WTC11 (cell line): ENCODE results near the gene TEAD1. TPM values are rescaled to one million over a fixed set of nuclear protein-coding genes. Genes with fewer than 3 reads are reported as not detected.

Experiments used
- ATAC-seq: fragments of 200-7000 bp; cut with Tn5 transposase; 2 replicates; pipeline ENCODE4 v1.10.0; 2021; ENCODE audit warnings: mild to moderate bottlenecking, moderate library complexity
- CTCF ChIA-PET: fragments of 300-600 bp; sonication (Branson Sonifier 250); formaldehyde crosslinking; loops from one replicate; lab custom pipeline; 2021; ENCODE audit warnings: antibody characterized with exemption; lab: Charles Lee
- POLR2A ChIA-PET: fragments of 350-600 bp; sonication (Branson Sonifier 250); formaldehyde crosslinking; loops from one replicate; lab custom pipeline; 2021; ENCODE audit warnings: antibody characterized with exemption; lab: Charles Lee
- DNase-seq: peaks from one replicate; pipeline ENCODE4 v3.0.0; 2021; ENCODE audit warnings: low spot score
- H3K27ac Mint-ChIP-seq: 2 replicates; pipeline ENCODE4 v1.8.0; 2021; ENCODE audit warnings: mixed read lengths
- H3K27me3 Mint-ChIP-seq: 2 replicates; pipeline ENCODE4 v1.8.0; 2021; ENCODE audit warnings: low read depth, mild to moderate bottlenecking, moderate library complexity, mixed read lengths
- H3K36me3 Mint-ChIP-seq: 2 replicates; pipeline ENCODE4 v1.8.0; 2021; ENCODE audit warnings: mixed read lengths
- H3K4me1 Mint-ChIP-seq: 2 replicates; pipeline ENCODE4 v1.8.0; 2022; ENCODE audit warnings: mixed read lengths
- H3K4me3 Mint-ChIP-seq: 2 replicates; pipeline ENCODE4 v1.8.0; 2021; ENCODE audit warnings: mild to moderate bottlenecking, moderate library complexity, mixed read lengths
- H3K9me3 Mint-ChIP-seq: 2 replicates; pipeline ENCODE4 v1.8.0; 2021; ENCODE audit warnings: mixed read lengths
- CREB1 ChIP-seq: sonication (generic); formaldehyde crosslinking; IDR thresholded peaks from 2 replicates; pipeline ENCODE4 v1.8.0; 2023; ENCODE audit warnings: mild to moderate bottlenecking, missing genetic modification reagents
- CREM ChIP-seq: sonication (generic); formaldehyde crosslinking; IDR thresholded peaks from 2 replicates; pipeline ENCODE4 v1.8.1; 2022; ENCODE audit warnings: mild to moderate bottlenecking, missing genetic modification reagents, moderate library complexity
- ESRRA ChIP-seq: sonication (generic); formaldehyde crosslinking; IDR thresholded peaks from 2 replicates; pipeline ENCODE4 v1.8.1; 2022; ENCODE audit warnings: mild to moderate bottlenecking, missing genetic modification reagents, borderline replicate concordance
- ETV6 ChIP-seq: sonication (generic); formaldehyde crosslinking; IDR thresholded peaks from 2 replicates; pipeline ENCODE4 v1.8.1; 2022; ENCODE audit warnings: mild to moderate bottlenecking, missing genetic modification reagents
- FOXP4 ChIP-seq: sonication (generic); formaldehyde crosslinking; IDR thresholded peaks from 2 replicates; pipeline ENCODE4 v1.8.0; 2022; ENCODE audit warnings: mild to moderate bottlenecking, missing genetic modification reagents
- GABPB1 ChIP-seq: sonication (generic); formaldehyde crosslinking; IDR thresholded peaks from 2 replicates; pipeline ENCODE4 v1.8.1; 2023; ENCODE audit warnings: mild to moderate bottlenecking, missing genetic modification reagents
- IRF2 ChIP-seq: sonication (generic); formaldehyde crosslinking; IDR thresholded peaks from 2 replicates; pipeline ENCODE4 v1.8.0; 2022; ENCODE audit warnings: low read depth, missing genetic modification reagents, borderline replicate concordance
- MXD4 ChIP-seq: fragments of 250-450 bp; sonication (Bioruptor Pico); IDR thresholded peaks from 2 replicates; pipeline ENCODE4 v1.8.0; 2021; ENCODE audit warnings: mild to moderate bottlenecking, moderate library complexity, borderline replicate concordance
- NR2C2 ChIP-seq: sonication (generic); formaldehyde crosslinking; IDR thresholded peaks from 2 replicates; pipeline ENCODE4 v1.8.0; 2022; ENCODE audit warnings: mild to moderate bottlenecking, missing genetic modification reagents
- PREB ChIP-seq: sonication (generic); formaldehyde crosslinking; IDR thresholded peaks from 2 replicates; pipeline ENCODE4 v1.8.1; 2022; ENCODE audit warnings: mild to moderate bottlenecking, missing genetic modification reagents, moderate library complexity, borderline replicate concordance
- PRRX2 ChIP-seq: fragments of 250-450 bp; sonication (Bioruptor Pico); IDR thresholded peaks from 2 replicates; pipeline ENCODE4 v1.8.0; 2021; ENCODE audit warnings: mild to moderate bottlenecking
- RORB ChIP-seq: fragments of 250-450 bp; sonication (Bioruptor Pico); IDR thresholded peaks from 2 replicates; pipeline ENCODE4 v1.9.0; 2021; ENCODE audit warnings: mild to moderate bottlenecking
- SOX15 ChIP-seq: fragments of 250-450 bp; sonication (Bioruptor Pico); IDR thresholded peaks from 2 replicates; pipeline ENCODE4 v1.9.0; 2021; ENCODE audit warnings: mild to moderate bottlenecking
- STAT6 ChIP-seq: sonication (generic); formaldehyde crosslinking; conservative IDR thresholded peaks from 2 replicates; pipeline ENCODE4 v1.8.1; 2023; ENCODE audit warnings: mild to moderate bottlenecking, low read depth, missing genetic modification reagents, moderate library complexity
- TCF7 ChIP-seq: sonication (generic); formaldehyde crosslinking; IDR thresholded peaks from 2 replicates; pipeline ENCODE4 v1.8.0; 2022; ENCODE audit warnings: mild to moderate bottlenecking, low read depth, missing genetic modification reagents, moderate library complexity
- TP53 ChIP-seq: sonication (generic); formaldehyde crosslinking; IDR thresholded peaks from 2 replicates; pipeline ENCODE4 v1.8.1; 2023; ENCODE audit warnings: mild to moderate bottlenecking, missing genetic modification reagents
- ZNF219 ChIP-seq: sonication (generic); formaldehyde crosslinking; IDR thresholded peaks from 2 replicates; pipeline ENCODE4 v1.8.0; 2023; ENCODE audit warnings: missing genetic modification reagents, mild to moderate bottlenecking, borderline replicate concordance
- ZNF232 ChIP-seq: sonication (generic); formaldehyde crosslinking; IDR thresholded peaks from 2 replicates; pipeline ENCODE4 v1.8.0; 2022; ENCODE audit warnings: mild to moderate bottlenecking, missing genetic modification reagents
- ZNF416 ChIP-seq: fragments of 250-450 bp; sonication (Bioruptor Pico); IDR thresholded peaks from 2 replicates; pipeline ENCODE4 v1.9.0; 2021; ENCODE audit warnings: mild to moderate bottlenecking, inconsistent platforms
- ZNF423 ChIP-seq: fragments of 250-450 bp; sonication (Bioruptor Pico); IDR thresholded peaks from 2 replicates; pipeline ENCODE4 v2.1.2; 2022; ENCODE audit warnings: mild to moderate bottlenecking, moderate library complexity
- ZNF425 ChIP-seq: fragments of 250-450 bp; sonication (Bioruptor Pico); conservative IDR thresholded peaks from 2 replicates; pipeline ENCODE4 v1.9.0; 2021; ENCODE audit warnings: mild to moderate bottlenecking
- ZNF512 ChIP-seq: sonication (generic); formaldehyde crosslinking; IDR thresholded peaks from 2 replicates; pipeline ENCODE4 v1.8.1; 2022; ENCODE audit warnings: missing genetic modification reagents, borderline replicate concordance
- total RNA-seq: library from RNA; stranded (reverse); gene quantifications from 3 replicates; pipeline ENCODE4 v1.2.3, GENCODE V29; 2021
- TF ChIP-seq, protein P1 (sequence below): sonication (generic); formaldehyde crosslinking; IDR thresholded peaks from 2 replicates; pipeline ENCODE4 v1.8.1; 2023; ENCODE audit warnings: mild to moderate bottlenecking, moderate library complexity, missing genetic modification reagents

The TEAD1 gene
- total RNA-seq, 1 experiment from 2014 or later, result 79.9 TPM

GRCh38 chr11:12693094-12693478 is 18.9 kb downstream of the TEAD1 start:
- Mint-ChIP-seq H3K4me3 (no peak overlapping the region), H3K36me3 (no peaks in the 10 kb centered on the region), H3K27me3 (peaks cover 5% of the 10 kb centered on the region), H3K27ac (0 out of 2 replicates have a peak overlapping the region, but pooled peaks have one; percentile 50), H3K9me3 (no peaks in the 10 kb centered on the region), H3K4me1 (peaks cover 96% of the 10 kb centered on the region)
- POLR2A ChIA-PET, result no interaction called here
- CTCF ChIA-PET, result interaction anchor here (1.0 to 2.5 kb wide), 2 partner anchors 196 to 221 kb away, joined by 3 to 7 read pairs; no protein-coding TSS in a partner anchor
- TF ChIP-seq NR2C2 (CRISPR knock-in tag) (no peak), TCF7 (CRISPR knock-in tag) (no peak), ZNF232 (CRISPR knock-in tag) (no peak), IRF2 (no peak), CREB1 (CRISPR knock-in tag) (no peak), FOXP4 (CRISPR knock-in tag) (no peak), ZNF425 (CRISPR knock-in tag) (no peak), TP53 (no peak), ZNF416 (CRISPR knock-in tag) (no peak), ZNF423 (no peak), ESRRA (no peak), ETV6 (CRISPR knock-in tag) (no peak), PRRX2 (no peak), RORB (CRISPR knock-in tag) (no peak), CREM (CRISPR knock-in tag) (no peak), GABPB1 (CRISPR knock-in tag) (no peak), ZNF512 (no peak), ZNF219 (CRISPR knock-in tag) (no peak), MXD4 (CRISPR knock-in tag) (no peak)
- TF ChIP-seq, protein P1, sequence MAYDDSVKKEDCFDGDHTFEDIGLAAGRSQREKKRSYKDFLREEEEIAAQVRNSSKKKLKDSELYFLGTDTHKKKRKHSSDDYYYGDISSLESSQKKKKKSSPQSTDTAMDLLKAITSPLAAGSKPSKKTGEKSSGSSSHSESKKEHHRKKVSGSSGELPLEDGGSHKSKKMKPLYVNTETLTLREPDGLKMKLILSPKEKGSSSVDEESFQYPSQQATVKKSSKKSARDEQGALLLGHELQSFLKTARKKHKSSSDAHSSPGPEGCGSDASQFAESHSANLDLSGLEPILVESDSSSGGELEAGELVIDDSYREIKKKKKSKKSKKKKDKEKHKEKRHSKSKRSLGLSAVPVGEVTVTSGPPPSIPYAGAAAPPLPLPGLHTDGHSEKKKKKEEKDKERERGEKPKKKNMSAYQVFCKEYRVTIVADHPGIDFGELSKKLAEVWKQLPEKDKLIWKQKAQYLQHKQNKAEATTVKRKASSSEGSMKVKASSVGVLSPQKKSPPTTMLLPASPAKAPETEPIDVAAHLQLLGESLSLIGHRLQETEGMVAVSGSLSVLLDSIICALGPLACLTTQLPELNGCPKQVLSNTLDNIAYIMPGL (CRISPR knock-in tag), result no peak
- ATAC-seq (no peak), DNase-seq (no peak)

DNA sequence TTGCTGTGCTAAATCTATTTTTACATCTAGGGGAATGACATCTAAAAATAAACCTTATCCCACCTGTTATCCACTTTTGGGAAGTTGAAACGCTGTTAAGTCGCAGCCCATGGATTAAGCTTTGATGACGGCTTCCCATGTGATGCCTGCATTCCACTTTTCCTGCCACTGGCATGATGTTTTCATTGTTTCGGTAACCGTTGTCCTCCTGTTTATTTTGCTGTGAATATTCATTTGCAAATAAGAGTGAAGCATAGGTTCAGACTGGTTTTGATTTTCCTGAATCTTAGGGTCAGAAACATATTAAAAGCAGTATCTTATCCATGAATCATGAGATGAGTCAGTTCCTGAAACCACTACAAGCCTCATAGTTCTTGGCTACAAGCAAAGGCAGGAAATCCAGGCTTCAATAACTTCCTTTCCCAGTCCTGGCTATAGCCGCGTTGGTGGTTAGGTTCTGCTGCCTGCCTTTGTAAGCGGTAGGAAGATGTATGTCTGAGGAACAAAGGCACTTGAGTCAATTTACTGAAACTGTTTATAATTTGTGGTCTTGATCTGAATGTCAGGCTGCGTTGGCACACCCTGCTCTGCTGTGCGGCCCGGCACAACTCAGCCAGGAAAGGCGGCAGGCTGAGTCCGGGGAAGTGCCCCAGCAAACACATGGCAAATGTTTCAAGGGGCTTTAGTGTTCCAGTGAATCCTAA is 19.4 kb downstream of the TEAD1 start:
- Mint-ChIP-seq H3K27ac (peak overlapping the region; percentile 59), H3K27me3 (peaks cover 5% of the 10 kb centered on the region), H3K9me3 (no peaks in the 10 kb centered on the region), H3K4me3 (no peak overlapping the region), H3K4me1 (peaks cover 96% of the 10 kb centered on the region), H3K36me3 (no peaks in the 10 kb centered on the region)
- peak; percentile 9; the same call in 1 of the 2 replicates for ATAC-seq
- ChIA-PET CTCF (interaction anchor here (0.6 to 2.5 kb wide), 3 partner anchors 26 to 221 kb away, joined by 3 to 7 read pairs (median 3); no protein-coding TSS in a partner anchor), POLR2A (no interaction called here)
- DNase-seq, result no peak
- TF ChIP-seq STAT6 (no peak), PREB (no peak), SOX15 (CRISPR knock-in tag) (no peak)
